GM12878 (cell line): Measurements from ENCODE around the gene OIT3. TPM values are rescaled to one million over a fixed set of nuclear protein-coding genes. Genes with fewer than 3 reads are reported as not detected.

Experiments used
- ATAC-seq: fragments of 200-7000 bp; cut with Tn5 transposase; 3 replicates; pipeline ENCODE4 v1.9.1; 2020; ENCODE audit warnings: mild to moderate bottlenecking, moderate library complexity
- BruUV-seq: library from RNA; stranded (reverse); fragments of 400-500 nt; replicated peaks from 2 replicates; lab custom pipeline; 2021; lab: Mats Ljungman, UMichigan
- CTCF ChIA-PET: fragments of 300-600 bp; sonication (Branson Sonifier 250); formaldehyde crosslinking; extraction: SDS; loops from one replicate; lab custom pipeline; 2021; ENCODE audit warnings: inconsistent platforms; lab: Yijun Ruan, JAX
- POLR2A ChIA-PET: fragments of 350-600 bp; formaldehyde crosslinking; extraction: SDS; loops from one replicate; lab custom pipeline; 2021; ENCODE audit warnings: inconsistent platforms; lab: Charles Lee
- RAD21 ChIA-PET: fragments of 300-600 bp; sonication (Branson Sonifier 250); formaldehyde crosslinking; loops from one replicate; lab custom pipeline; 2023; ENCODE audit warnings: antibody characterized with exemption; ENCODE audit not compliant: unreplicated experiment; lab: Charles Lee
- SMC1A ChIA-PET: fragments of 300-600 bp; sonication (Branson Sonifier 250); formaldehyde crosslinking; loops from one replicate; lab custom pipeline; 2023; ENCODE audit not compliant: unreplicated experiment, uncharacterized antibody; lab: Charles Lee
- DNase-seq: peaks from one replicate; pipeline ENCODE4 v3.0.0-alpha.2; 2011; ENCODE audit warnings: low read depth, low spot score
- FAIRE-seq: peaks from 3 replicates; lab custom pipeline; 2011; peaks lifted over from hg19 to GRCh38; lab: Jason Lieb, UNC
- H2AFZ ChIP-seq: 2 replicates; pipeline ENCODE4 v1.6.0; 2011; ENCODE audit warnings: low read depth, low read length, control low read depth; ENCODE audit not compliant: control insufficient read depth
- H3K27ac ChIP-seq: 2 replicates; pipeline ENCODE4 v1.5.1; 2011; ENCODE audit warnings: control low read depth; ENCODE audit not compliant: control insufficient read depth, insufficient read depth
- H3K27me3 ChIP-seq, 2 experiments: replicated peaks in 1 of 2; 2 replicates each; pipeline versions ENCODE4 v1.6.0 to v1.6.1; 2011; ENCODE audit warnings: low read length in 1 of 2; ENCODE audit not compliant: control insufficient read depth in 2 of 2, insufficient read depth in 2 of 2
- H3K36me3 ChIP-seq, 2 experiments: 2 replicates each; pipeline ENCODE4 v1.5.1; 2011; ENCODE audit warnings: low read length in 1 of 2; ENCODE audit not compliant: control insufficient read depth in 2 of 2, insufficient read depth in 2 of 2
- H3K4me1 ChIP-seq: 2 replicates; pipeline ENCODE4 v1.6.1; 2011; ENCODE audit warnings: mild to moderate bottlenecking, low read length, moderate library complexity, mixed read lengths; ENCODE audit not compliant: control insufficient read depth, insufficient read depth
- H3K4me2 ChIP-seq: 2 replicates; pipeline ENCODE4 v1.6.0; 2011; ENCODE audit warnings: control low read depth; ENCODE audit not compliant: control insufficient read depth, insufficient read depth
- H3K4me3 ChIP-seq: fragments of 200-600 bp; sonication (generic); 2 replicates; pipeline ENCODE4 v1.5.1; 2016
- H3K79me2 ChIP-seq: 2 replicates; pipeline ENCODE4 v1.6.0; 2011; ENCODE audit warnings: low read length; ENCODE audit not compliant: control insufficient read depth, insufficient read depth
- H3K9ac ChIP-seq: 2 replicates; pipeline ENCODE4 v1.8.0; 2011; ENCODE audit warnings: low read length, control low read depth, mixed read lengths; ENCODE audit not compliant: control insufficient read depth, insufficient read depth
- H3K9me3 ChIP-seq: replicated peaks from 3 replicates; pipeline ENCODE4 v1.5.1; 2011; ENCODE audit warnings: mild to moderate bottlenecking, low read length; ENCODE audit not compliant: control insufficient read depth, insufficient read depth
- H4K20me1 ChIP-seq: 2 replicates; pipeline ENCODE4 v1.6.0; 2011; ENCODE audit not compliant: control insufficient read depth, insufficient read depth
- CHD4 ChIP-seq: fragments of 200-600 bp; sonication (generic); IDR thresholded peaks from 2 replicates; pipeline ENCODE4 v1.6.1; 2016; ENCODE audit warnings: mild to moderate bottlenecking
- CREB1 ChIP-seq: IDR thresholded peaks from 2 replicates; pipeline ENCODE4 v1.6.1; 2012; ENCODE audit warnings: low read depth, mild to moderate bottlenecking, inconsistent platforms
- HSF1 ChIP-seq: fragments of 150-350 bp; IDR thresholded peaks from 2 replicates; pipeline ENCODE4 v1.6.1; 2014; ENCODE audit warnings: mild to moderate bottlenecking, low read depth, low read length
- IKZF1 ChIP-seq: fragments of 450-650 bp; conservative IDR thresholded peaks from 2 replicates; pipeline ENCODE4 v1.6.1; 2017; ENCODE audit warnings: antibody characterized with exemption, mild to moderate bottlenecking
- KLF5 ChIP-seq: fragments of 450-650 bp; IDR thresholded peaks from 2 replicates; pipeline ENCODE4 v1.6.1; 2014; ENCODE audit warnings: mild to moderate bottlenecking; ENCODE audit not compliant: partially characterized antibody
- PAX8 ChIP-seq: fragments of 450-650 bp; IDR thresholded peaks from 2 replicates; pipeline ENCODE4 v1.6.1; 2017; ENCODE audit warnings: mild to moderate bottlenecking, moderate library complexity
- RUNX3 ChIP-seq: IDR thresholded peaks from 2 replicates; pipeline ENCODE4 v1.6.1; 2012; ENCODE audit warnings: low read length, inconsistent platforms
- SP1 ChIP-seq: IDR thresholded peaks from one replicate; pipeline ENCODE4 v1.6.1; 2011; ENCODE audit warnings: low read depth, low read length
- SRF ChIP-seq, 2 experiments: IDR thresholded peaks; 2 replicates each; pipeline ENCODE4 v1.6.1; 2011; ENCODE audit warnings: low read depth in 2 of 2, low read length in 2 of 2, mild to moderate bottlenecking in 1 of 2, moderate library complexity in 1 of 2
- ZBTB33 ChIP-seq: fragments of 450-650 bp; IDR thresholded peaks from 2 replicates; pipeline ENCODE4 v1.6.1; 2017; ENCODE audit warnings: mild to moderate bottlenecking
- in situ Hi-C: fragments of 300-500 bp; cut with MboI; formaldehyde crosslinking; loops from 9 replicates; pipeline ENCODE4 v1.14.3; 2018; ENCODE audit warnings: mixed read lengths
- intact Hi-C: fragments of 100-400 bp; cut with micrococcal nuclease; formaldehyde crosslinking; loops from one replicate; pipeline ENCODE4 v1.14.2; 2022; ENCODE audit not compliant: unreplicated experiment
- polyA plus RNA-seq, 11 experiments: library from polyadenylated mRNA; depleted of rRNA in 4 of 11; unstranded in 6 of 11; stranded (reverse) in 5 of 11; fragments of >200 nt; fragmentation: Nextera tagmentation in 4 of 11; fragmentation: Illumina TruSeq in 1 of 11; extraction: Ambion mirVana in 4 of 11; extraction: Trizol in 1 of 11; gene quantifications; 1 replicate in 1 of 11; 2 replicates in 10 of 11; pipeline versions ENCODE4 v1.2.1 to v1.2.3, GENCODE V29; 2011 to 2016; ENCODE audit warnings: inconsistent platforms in 2 of 11, missing spikeins in 2 of 11, low read depth in 1 of 11
- total RNA-seq, 4 experiments: library from RNA; depleted of rRNA in 3 of 4; stranded (reverse); fragments of >200 nt in 3 of 4; fragmentation: Illumina TruSeq in 1 of 4; extraction: Trizol in 1 of 4; gene quantifications; 2 replicates each; pipeline versions ENCODE4 v1.2.1 to v1.2.3, GENCODE V29; 2013 to 2021

OIT3 gene
- total and polyA plus RNA-seq, 10 of the 15 experiments (the other 5 are each of a cell fraction or from before 2014, with no cell fraction given), result not detected

- TF ChIP-seq ZBTB33 (no peak), CREB1 (no peak), SRF (IDR thresholded peaks at IDR 0.05; ENCODE audit: low read depth in 2 of 2, low read length in 2 of 2) (no peak), IKZF1 (no peak), CHD4 (no peak), RUNX3 (no peak), KLF5 (no peak)
These were observed 83.3 kb downstream of the OIT3 start (continued) for GRCh38 chr10:72976886-72977285.

GRCh38 chr10:72979709-72980108 lies 86.2 kb downstream of the OIT3 start:
- RAD21 ChIA-PET, result no interaction called here
- POLR2A ChIA-PET, result interaction anchor here (0.6 kb wide), 1 partner anchor 8 kb away, joined by 5 read pairs; no protein-coding TSS in a partner anchor
- H2AFZ ChIP-seq, result no peak overlapping the region
- no peaks in the 10 kb centered on the region for H3K36me3 ChIP-seq
- H3K4me1 ChIP-seq, result no peaks in the 10 kb centered on the region
- H4K20me1 ChIP-seq, result no peaks in the 10 kb centered on the region
- no TSS peak for BruUV-seq
- CTCF ChIA-PET, result no interaction called here
- SMC1A ChIA-PET, result interaction anchor here (0.7 kb wide), 1 partner anchor 23 kb away, joined by 3 read pairs; no protein-coding TSS in a partner anchor
- no peaks in the 10 kb centered on the region for H3K79me2 ChIP-seq
- H3K9ac ChIP-seq, result no peak overlapping the region
- H3K27ac ChIP-seq, result no peak overlapping the region
- in situ Hi-C loops, result no loop called here
- TF ChIP-seq SP1, result no peak
- no peak for TF ChIP-seq HSF1
- TF ChIP-seq PAX8, result no peak
- no peak for TF ChIP-seq CHD4
- H3K9me3 ChIP-seq, result peaks cover 2% of the 10 kb centered on the region
- no peaks in the 10 kb centered on the region for H3K27me3 ChIP-seq
- intact Hi-C loops, result no loop called here
- ATAC-seq, result no peak
- no peak for FAIRE-seq
- H3K4me3 ChIP-seq, result no peak overlapping the region
- H3K4me2 ChIP-seq, result no peak overlapping the region
- DNase-seq, result no peak
